AG09319 (cell line): ENCODE measurements around the gene TTI1.

Experiments used
- DNase-seq: peaks from one replicate; pipeline ENCODE4 v3.0.0-alpha.2; 2010; ENCODE audit warnings: low read depth; ENCODE audit errors: extremely low read depth
- TF ChIP-seq, protein P1 (sequence below): IDR thresholded peaks from 2 replicates; pipeline ENCODE4 v1.5.1; 2011; ENCODE audit warnings: low read depth, mild to moderate bottlenecking, inconsistent platforms, low read length, moderate library complexity

TTI1 gene

GRCh38 chr20:37980876-37981275, 52.4 kb downstream of the TTI1 start:
- DNase-seq, result no peak
- TF ChIP-seq, protein P1, sequence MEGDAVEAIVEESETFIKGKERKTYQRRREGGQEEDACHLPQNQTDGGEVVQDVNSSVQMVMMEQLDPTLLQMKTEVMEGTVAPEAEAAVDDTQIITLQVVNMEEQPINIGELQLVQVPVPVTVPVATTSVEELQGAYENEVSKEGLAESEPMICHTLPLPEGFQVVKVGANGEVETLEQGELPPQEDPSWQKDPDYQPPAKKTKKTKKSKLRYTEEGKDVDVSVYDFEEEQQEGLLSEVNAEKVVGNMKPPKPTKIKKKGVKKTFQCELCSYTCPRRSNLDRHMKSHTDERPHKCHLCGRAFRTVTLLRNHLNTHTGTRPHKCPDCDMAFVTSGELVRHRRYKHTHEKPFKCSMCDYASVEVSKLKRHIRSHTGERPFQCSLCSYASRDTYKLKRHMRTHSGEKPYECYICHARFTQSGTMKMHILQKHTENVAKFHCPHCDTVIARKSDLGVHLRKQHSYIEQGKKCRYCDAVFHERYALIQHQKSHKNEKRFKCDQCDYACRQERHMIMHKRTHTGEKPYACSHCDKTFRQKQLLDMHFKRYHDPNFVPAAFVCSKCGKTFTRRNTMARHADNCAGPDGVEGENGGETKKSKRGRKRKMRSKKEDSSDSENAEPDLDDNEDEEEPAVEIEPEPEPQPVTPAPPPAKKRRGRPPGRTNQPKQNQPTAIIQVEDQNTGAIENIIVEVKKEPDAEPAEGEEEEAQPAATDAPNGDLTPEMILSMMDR, result no peak

DNA sequence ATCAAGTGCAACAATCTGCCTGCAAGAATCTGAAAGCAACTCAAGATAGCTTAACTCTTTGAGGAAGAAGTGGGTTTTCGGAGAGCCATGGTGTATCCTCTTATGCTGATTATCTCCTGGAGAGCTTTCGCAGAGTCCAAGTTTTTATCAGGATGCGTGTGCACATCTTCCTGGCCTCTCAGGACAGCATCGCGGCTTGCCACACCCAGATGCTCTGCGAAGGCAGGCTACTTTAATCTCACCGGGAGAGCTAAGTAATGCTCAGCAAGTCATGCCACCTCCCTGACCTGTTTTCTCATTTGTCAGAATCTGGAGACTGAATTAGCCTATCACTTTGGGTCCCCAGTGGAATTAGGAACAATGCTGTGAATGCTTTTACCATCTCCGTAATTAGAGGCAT, 52.9 kb downstream of the TTI1 start:
- TF ChIP-seq, protein P1, result no peak
- DNase-seq, result no peak

DNA sequence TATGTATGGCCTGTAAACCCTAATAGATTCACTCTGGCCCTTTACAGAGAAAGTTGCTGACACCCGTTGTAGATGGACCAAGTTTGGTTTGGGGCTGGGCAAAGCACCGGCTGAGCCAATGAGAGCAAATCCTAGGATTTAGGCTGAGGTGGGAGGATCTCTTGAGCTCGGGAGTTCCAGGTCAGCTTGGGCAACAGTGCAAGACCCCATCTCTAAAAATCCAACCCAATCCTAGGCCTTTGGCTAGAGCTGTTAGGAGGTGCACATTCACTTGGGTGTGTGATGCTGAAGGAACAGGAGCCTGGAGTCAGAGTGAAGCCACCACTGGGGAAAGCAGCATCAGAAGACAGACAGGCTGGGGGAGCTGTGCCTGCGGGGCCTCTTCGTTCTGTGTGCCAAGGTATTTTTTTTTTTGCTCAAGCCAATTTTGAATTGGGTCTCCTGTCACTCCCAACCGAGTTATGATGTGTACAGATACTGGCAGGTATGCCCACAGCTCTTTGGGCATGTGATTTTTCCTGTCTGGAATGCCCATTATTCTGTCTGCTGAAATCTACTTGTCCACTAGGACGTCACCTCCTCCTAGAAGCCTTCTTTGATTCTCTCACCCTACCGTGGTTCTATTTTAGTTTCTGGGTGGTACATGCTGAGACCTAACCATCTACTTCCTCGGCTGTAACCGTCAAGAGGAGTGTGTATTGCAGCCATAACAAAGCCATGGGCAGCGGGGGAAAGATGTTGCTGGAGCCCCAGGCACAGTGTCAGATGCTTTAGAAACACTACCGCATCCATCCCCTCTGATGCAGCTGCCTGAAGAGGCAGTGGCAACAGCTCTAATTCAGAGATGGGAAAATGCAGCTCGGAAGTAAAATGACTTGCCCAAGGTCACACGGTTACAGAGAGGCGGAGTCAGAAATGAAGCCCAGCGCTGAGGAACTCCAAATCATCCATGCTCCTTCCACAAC, 54.0 kb downstream of the TTI1 start:
- TF ChIP-seq, protein P1, result no peak

DNA sequence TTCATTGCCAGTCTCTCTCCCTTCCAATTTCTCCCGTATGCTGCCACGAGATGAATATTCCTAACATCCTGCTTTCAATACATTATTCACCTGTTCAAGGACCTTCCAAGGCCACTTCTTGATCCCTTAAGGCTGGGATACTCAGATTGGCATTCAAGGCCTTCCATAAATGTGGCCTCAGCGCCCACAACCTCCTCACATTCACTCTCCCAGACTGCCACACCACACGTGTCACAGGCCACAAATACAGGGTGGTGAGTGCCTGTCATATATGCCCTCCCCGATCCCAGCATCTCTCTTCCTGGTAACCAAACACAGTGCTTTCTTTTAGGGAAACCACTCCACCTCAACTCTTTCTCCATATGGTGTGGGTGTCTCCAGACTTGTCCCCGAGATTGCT, 55.5 kb downstream of the TTI1 start:
- no peak for DNase-seq
- TF ChIP-seq, protein P1, result no peak

More for the DNA sequence above, 54.0 kb downstream of the TTI1 start:
- no peak for DNase-seq

- no peak for DNase-seq
- TF ChIP-seq, protein P1, result no peak
Measured at GRCh38 chr20:37977338-37977737, 55.9 kb downstream of the TTI1 start.

- TF ChIP-seq, protein P1, result no peak
- no peak for DNase-seq
Measured at GRCh38 chr20:37976887-37977286, 56.4 kb downstream of the TTI1 start.
